Mesothelial cell of epicardium (in vitro differentiated cells): Measurements from ENCODE around the gene MEGF10. TPM values are rescaled to one million over a fixed set of nuclear protein-coding genes. Genes with fewer than 3 reads are reported as not detected.

Experiments
- DNase-seq, 2 experiments: peaks; one replicate each; pipeline ENCODE4 v3.0.0; 2021; ENCODE audit warnings: low spot score in 2 of 2; ENCODE audit not compliant: unreplicated experiment in 2 of 2
- H3K27ac Mint-ChIP-seq: 2 replicates; pipeline ENCODE4 v1.8.0; 2021; ENCODE audit warnings: mixed read lengths
- H3K27me3 Mint-ChIP-seq: 2 replicates; pipeline ENCODE4 v1.8.0; 2021; ENCODE audit warnings: low read depth, mixed read lengths
- H3K36me3 Mint-ChIP-seq: 2 replicates; pipeline ENCODE4 v1.8.0; 2021; ENCODE audit warnings: mixed read lengths
- H3K4me1 Mint-ChIP-seq: 2 replicates; pipeline ENCODE4 v1.8.0; 2021; ENCODE audit warnings: mixed read lengths
- H3K4me3 Mint-ChIP-seq: 2 replicates; pipeline ENCODE4 v1.8.0; 2021; ENCODE audit warnings: mild to moderate bottlenecking, moderate library complexity, mixed read lengths
- H3K9me3 Mint-ChIP-seq: 2 replicates; pipeline ENCODE4 v1.8.0; 2021; ENCODE audit warnings: mixed read lengths
- total RNA-seq: library from RNA; stranded (reverse); gene quantifications from 3 replicates; pipeline ENCODE4 v1.2.1, GENCODE V29; 2021
- TF ChIP-seq, protein P1 (sequence below): fragments of 200-600 bp; sonication (generic); IDR thresholded peaks from one replicate; pipeline ENCODE4 v1.5.0; 2021; ENCODE audit warnings: antibody characterized with exemption; ENCODE audit not compliant: unreplicated experiment

The MEGF10 gene
- total RNA-seq, 1 donor from 2014 or later: 3.0 TPM

DNA sequence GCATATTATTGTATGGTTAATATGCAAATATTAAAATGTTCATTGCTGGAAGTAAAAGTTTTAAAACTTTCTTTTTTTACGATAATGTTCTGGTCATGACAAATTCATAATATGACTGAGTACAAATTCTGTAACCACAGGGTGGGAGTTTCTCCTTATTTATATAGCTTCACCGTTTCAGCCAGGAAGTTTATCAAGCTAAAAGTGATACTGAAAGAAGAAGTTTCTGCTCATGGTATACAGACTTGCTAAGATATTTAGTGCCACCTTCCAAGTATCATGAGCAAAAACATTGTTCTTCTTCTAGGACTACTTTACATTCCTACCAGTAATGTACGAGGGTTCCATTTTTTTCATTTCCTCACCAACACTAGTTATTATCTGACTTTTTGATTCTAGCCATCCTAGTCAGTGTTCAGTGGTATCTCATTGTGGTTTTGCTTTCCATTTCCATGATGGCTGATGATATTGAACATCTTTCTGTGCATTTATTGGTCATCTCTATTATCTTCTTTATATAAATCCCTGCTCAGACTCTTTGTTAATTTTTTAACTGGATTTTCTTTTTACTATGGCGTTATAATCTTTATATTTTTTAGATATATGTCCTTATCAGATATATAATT lies 132.7 kb downstream of the MEGF10 start:
- peaks cover 17% of the 10 kb centered on the region for H3K9me3 Mint-ChIP-seq
- H3K36me3 Mint-ChIP-seq: peaks cover 3% of the 10 kb centered on the region
- TF ChIP-seq, protein P1, sequence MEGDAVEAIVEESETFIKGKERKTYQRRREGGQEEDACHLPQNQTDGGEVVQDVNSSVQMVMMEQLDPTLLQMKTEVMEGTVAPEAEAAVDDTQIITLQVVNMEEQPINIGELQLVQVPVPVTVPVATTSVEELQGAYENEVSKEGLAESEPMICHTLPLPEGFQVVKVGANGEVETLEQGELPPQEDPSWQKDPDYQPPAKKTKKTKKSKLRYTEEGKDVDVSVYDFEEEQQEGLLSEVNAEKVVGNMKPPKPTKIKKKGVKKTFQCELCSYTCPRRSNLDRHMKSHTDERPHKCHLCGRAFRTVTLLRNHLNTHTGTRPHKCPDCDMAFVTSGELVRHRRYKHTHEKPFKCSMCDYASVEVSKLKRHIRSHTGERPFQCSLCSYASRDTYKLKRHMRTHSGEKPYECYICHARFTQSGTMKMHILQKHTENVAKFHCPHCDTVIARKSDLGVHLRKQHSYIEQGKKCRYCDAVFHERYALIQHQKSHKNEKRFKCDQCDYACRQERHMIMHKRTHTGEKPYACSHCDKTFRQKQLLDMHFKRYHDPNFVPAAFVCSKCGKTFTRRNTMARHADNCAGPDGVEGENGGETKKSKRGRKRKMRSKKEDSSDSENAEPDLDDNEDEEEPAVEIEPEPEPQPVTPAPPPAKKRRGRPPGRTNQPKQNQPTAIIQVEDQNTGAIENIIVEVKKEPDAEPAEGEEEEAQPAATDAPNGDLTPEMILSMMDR: no peak
- H3K4me1 Mint-ChIP-seq: peaks cover 36% of the 10 kb centered on the region
- no peaks in the 10 kb centered on the region for H3K27me3 Mint-ChIP-seq
- DNase-seq: no peak
- no peak overlapping the region for H3K27ac Mint-ChIP-seq
- H3K4me3 Mint-ChIP-seq: no peak overlapping the region

DNA sequence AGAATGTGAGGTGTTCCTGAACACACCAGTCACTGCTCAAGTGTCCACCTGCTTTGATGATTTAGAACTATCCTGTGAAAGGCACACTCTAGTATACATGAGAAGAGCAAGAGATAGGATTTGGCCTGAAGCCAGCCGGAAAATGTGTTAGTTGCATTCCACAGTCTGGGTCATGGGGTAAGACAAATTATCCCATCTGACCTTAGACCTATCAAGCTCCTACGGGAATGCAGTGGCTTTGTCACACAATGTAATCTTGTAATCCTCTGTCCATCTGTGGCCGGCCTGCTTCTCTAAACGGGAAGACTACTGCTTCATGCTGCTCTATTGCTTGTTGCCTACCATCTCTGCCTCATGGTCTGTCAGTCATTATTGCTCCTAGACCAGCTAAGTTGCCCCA lies 134.4 kb downstream of the MEGF10 start:
- peaks cover 17% of the 10 kb centered on the region for H3K9me3 Mint-ChIP-seq
- H3K27ac Mint-ChIP-seq: peak overlapping the region; percentile 63
- H3K4me3 Mint-ChIP-seq: no peak overlapping the region
- DNase-seq: no peak
- H3K4me1 Mint-ChIP-seq: peaks cover 52% of the 10 kb centered on the region
- H3K27me3 Mint-ChIP-seq: no peaks in the 10 kb centered on the region
- H3K36me3 Mint-ChIP-seq: peaks cover 3% of the 10 kb centered on the region
- TF ChIP-seq, protein P1: no peak

DNA sequence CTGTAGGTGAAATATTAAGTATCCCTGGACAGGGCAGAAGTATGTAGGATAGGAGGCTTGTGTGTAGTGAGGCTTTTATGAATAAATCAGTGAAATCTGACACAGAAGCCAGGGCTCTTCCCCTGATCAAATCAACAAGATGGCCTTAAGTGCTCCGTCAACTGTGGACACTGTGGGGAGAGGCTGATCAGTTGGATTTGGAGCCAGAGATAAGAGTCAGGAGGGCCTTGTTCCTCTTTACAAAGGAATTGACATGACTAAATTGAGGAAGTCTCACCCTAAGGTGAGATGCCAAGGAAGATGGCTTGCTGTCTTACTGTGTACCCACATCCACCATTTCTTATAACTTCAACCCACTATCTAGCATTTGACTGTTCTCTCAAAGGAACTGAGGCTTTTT lies 135.3 kb downstream of the MEGF10 start:
- DNase-seq: no peak
- TF ChIP-seq, protein P1: no peak
- H3K4me1 Mint-ChIP-seq: peaks cover 58% of the 10 kb centered on the region
- peaks cover 17% of the 10 kb centered on the region for H3K9me3 Mint-ChIP-seq
- no peak overlapping the region for H3K4me3 Mint-ChIP-seq
- H3K27me3 Mint-ChIP-seq: no peaks in the 10 kb centered on the region
- H3K27ac Mint-ChIP-seq: peak overlapping the region; percentile 62
- H3K36me3 Mint-ChIP-seq: peaks cover 3% of the 10 kb centered on the region

DNA sequence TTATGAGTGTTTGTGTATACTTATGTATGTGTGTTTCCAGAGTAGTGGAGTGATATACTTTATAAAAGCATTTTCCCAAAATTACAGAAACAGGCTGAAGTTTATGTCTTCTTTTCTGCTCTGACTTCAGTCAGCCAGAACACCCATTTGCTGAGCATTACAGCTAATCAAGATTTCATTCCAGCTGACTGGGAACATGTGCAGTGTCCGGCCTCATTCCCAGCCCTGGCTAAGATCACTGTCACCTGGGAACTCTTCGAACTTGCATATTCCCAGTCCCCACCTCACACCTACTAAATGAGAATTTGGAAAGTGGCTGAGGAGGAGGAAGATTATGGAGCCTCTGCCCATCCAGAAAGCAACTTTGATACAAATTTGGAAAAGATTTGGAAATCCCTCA lies 136.1 kb downstream of the MEGF10 start:
- no peak for DNase-seq
- TF ChIP-seq, protein P1: no peak
- H3K27me3 Mint-ChIP-seq: no peaks in the 10 kb centered on the region
- peaks cover 3% of the 10 kb centered on the region for H3K36me3 Mint-ChIP-seq
- peaks cover 17% of the 10 kb centered on the region for H3K9me3 Mint-ChIP-seq
- peaks cover 65% of the 10 kb centered on the region for H3K4me1 Mint-ChIP-seq
- H3K27ac Mint-ChIP-seq: peak overlapping the region; percentile 47
- H3K4me3 Mint-ChIP-seq: no peak overlapping the region

DNA sequence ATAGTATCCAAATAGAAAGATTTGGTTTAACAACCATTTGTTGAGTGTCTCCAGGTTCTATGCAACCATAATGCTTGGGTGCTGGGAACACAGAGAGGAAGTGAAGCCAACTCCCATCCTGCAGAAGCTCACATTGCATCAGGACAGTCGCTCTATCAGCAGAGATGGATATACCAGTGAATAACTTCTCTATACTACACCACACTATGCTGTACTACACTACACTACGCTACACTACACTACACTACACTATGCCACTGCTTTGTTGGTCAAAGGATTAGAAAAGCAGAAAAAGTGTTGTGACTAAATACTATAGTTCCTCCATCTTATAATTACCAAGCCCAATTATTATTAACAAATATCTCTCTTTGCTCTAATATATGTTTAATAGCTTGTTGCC lies 137.7 kb downstream of the MEGF10 start:
- Mint-ChIP-seq H3K27me3 (no peaks in the 10 kb centered on the region), H3K4me3 (no peak overlapping the region), H3K36me3 (peaks cover 1% of the 10 kb centered on the region), H3K4me1 (peaks cover 80% of the 10 kb centered on the region), H3K9me3 (peaks cover 10% of the 10 kb centered on the region), H3K27ac (peak overlapping the region; percentile 84)
- no peak for DNase-seq
- TF ChIP-seq, protein P1: no peak
